ENCODE results near the gene FLNB. TPM values are rescaled to one million over a fixed set of nuclear protein-coding genes. Genes with fewer than 3 reads are reported as not detected.
A peak's percentile ranks its signal among the peaks of the same experiment; 100 is the strongest.

The FLNB gene
- total RNA-seq, 1 experiment from 2014 or later, result 83.4 TPM

- Histone ChIP-seq H3K9ac (ENCODE audit: extremely low read depth, insufficient read length, low read length) (no peak overlapping the region), H4K5ac (ENCODE audit: insufficient read length, low read depth, low read length) (no peak overlapping the region), H3K27me3 (ENCODE audit: insufficient read depth, low read length) (no peaks in the 10 kb centered on the region), H2BK12ac (ENCODE audit: insufficient read length, low read depth, low read length) (no peak overlapping the region), H2BK20ac (ENCODE audit: low read depth, low read length, poor library complexity, severe bottlenecking) (no peak overlapping the region), H3T11ph (ENCODE audit: low read length) (no peak overlapping the region), H3K9me3 (ENCODE audit: control insufficient read depth, low read depth, low read length) (no peaks in the 10 kb centered on the region), H3K79me1 (ENCODE audit: insufficient read depth, low read depth, low read length, poor library complexity, severe bottlenecking) (no peaks in the 10 kb centered on the region), H3K79me2 (ENCODE audit: insufficient read depth, low read length) (peaks cover 1% of the 10 kb centered on the region; the same call in 1 of the 2 replicates), H2AK5ac (ENCODE audit: insufficient read length, low read length) (no peak overlapping the region), H3K4me2 (ENCODE audit: insufficient read depth, insufficient read length, low read length) (no peak overlapping the region), H3K18ac (ENCODE audit: insufficient read length, low read depth, low read length) (no peak overlapping the region), H3K4me1 (ENCODE audit: insufficient read depth, low read length) (peaks cover 30% of the 10 kb centered on the region; the same call in 1 of the 2 replicates), H3K23me2 (ENCODE audit: insufficient read length, low read depth, low read length, poor library complexity, severe bottlenecking) (no peaks in the 10 kb centered on the region), H4K20me1 (ENCODE audit: control insufficient read depth, insufficient read depth, insufficient read length) (no peaks in the 10 kb centered on the region), H3K23ac (ENCODE audit: insufficient read length, low read depth, low read length) (no peak overlapping the region), H3K56ac (ENCODE audit: insufficient read length, low read depth, low read length) (no peak overlapping the region), H2BK5ac (ENCODE audit: insufficient read length, low read length) (no peak overlapping the region), H2BK15ac (ENCODE audit: low read depth, low read length) (no peak overlapping the region), H2AFZ (ENCODE audit: low read length) (no peak overlapping the region), H4K8ac (replicated peaks; ENCODE audit: insufficient read length, low read depth, low read length) (no peak overlapping the region), H4K91ac (ENCODE audit: insufficient read length, low read depth, low read length) (no peak overlapping the region), H2BK120ac (ENCODE audit: low read depth, low read length, poor library complexity, severe bottlenecking) (no peak overlapping the region), H3K27ac (ENCODE audit: insufficient read length, low read depth, low read length) (no peak overlapping the region), H3K4ac (ENCODE audit: low read depth, low read length) (no peak overlapping the region), H3K14ac (ENCODE audit: insufficient read depth, low read length) (peak overlapping the region; percentile 6; the same call in 1 of the 2 replicates)
- no peaks in the 10 kb centered on the region for H3K36me3 Mint-ChIP-seq (ENCODE audit: insufficient read depth in 1 of 3, low read depth in 3 of 3)
- WGBS (ENCODE audit: extremely low coverage, insufficient read length, low lambda C conversion rate), result no CpG with 5 or more reads among the region's 12 CpGs
- no peaks in the 10 kb centered on the region for H3K27me3 Mint-ChIP-seq (ENCODE audit: low read depth)
- H3K27ac Mint-ChIP-seq, result peak overlapping the region; percentile 80 to 94 (median 88); a peak in 5 of 7 replicates
- peaks cover 65 to 76% of the 10 kb centered on the region in 2 experiments for H3K4me1 Mint-ChIP-seq
- no peak overlapping the region for H3K4me3 Mint-ChIP-seq
- TF ChIP-seq CTCF (conservative IDR thresholded peaks at IDR 0.05), result no peak
- DNase-seq, result no peak
- no peaks in the 10 kb centered on the region for H3K9me3 Mint-ChIP-seq
Observed at GRCh38 chr3:58063022-58063815, 55.0 kb downstream of the FLNB start.

Measured in H9 (cell line).